ENCODE measurements around the gene SEC23B. TPM values are rescaled to one million over a fixed set of nuclear protein-coding genes. Genes with fewer than 3 reads are reported as not detected.
A peak's percentile ranks its signal among the peaks of the same experiment; 100 is the strongest.

The SEC23B gene
- total RNA-seq, 1 experiment from 2014 or later = 92.0 TPM

DNA sequence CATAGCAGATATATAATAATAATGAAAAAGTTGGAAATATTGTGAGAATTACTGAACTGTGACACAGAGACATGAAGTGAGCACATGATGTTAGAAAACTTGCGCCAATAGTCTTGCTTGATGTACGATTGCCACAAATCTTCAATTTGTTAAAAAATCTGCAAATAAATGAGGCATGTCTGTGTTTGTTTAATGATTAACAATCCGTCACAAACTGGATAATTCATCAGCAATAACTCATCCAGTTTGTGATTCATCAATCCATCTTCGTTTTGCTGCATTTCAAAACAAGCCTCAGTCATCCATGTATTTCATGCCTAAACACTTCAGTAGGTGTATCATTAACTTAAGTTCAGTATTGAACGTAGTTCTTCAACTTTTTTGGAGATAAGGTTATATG, 34.0 kb downstream of the SEC23B start:
- no peak for DNase-seq
- no peak overlapping the region for H3K4me3 ChIP-seq (ENCODE audit: insufficient read depth, low read depth, low read length)
- H3K27me3 ChIP-seq (ENCODE audit: control insufficient read depth, insufficient read depth, low read length) = no peaks in the 10 kb centered on the region
- peaks cover 23% of the 10 kb centered on the region for H3K36me3 ChIP-seq (replicated peaks; ENCODE audit: control insufficient read depth, insufficient read depth, low read length)

DNA sequence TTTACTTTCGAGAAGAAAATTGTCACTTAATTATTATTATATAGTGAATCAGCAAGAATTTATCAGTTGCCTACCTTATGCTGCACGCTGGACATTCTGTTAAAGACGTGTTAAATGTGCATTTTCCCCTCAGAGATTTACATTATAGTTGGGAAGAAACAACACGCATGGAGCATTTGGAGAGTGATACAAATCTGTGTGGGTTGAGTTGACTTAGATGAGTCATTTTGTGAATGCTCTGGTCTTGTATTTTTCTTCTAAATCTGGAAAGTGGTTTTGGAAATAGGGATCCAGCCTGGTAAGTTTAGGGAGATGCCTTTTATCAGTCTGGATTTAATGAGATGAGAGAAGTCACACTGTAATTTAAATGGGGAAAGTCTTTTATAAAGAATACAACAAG, 35.5 kb downstream of the SEC23B start:
- Histone ChIP-seq H3K4me3 (ENCODE audit: insufficient read depth, low read depth, low read length) (no peak overlapping the region), H3K36me3 (replicated peaks; ENCODE audit: control insufficient read depth, insufficient read depth, low read length) (peaks cover 31% of the 10 kb centered on the region), H3K27me3 (ENCODE audit: control insufficient read depth, insufficient read depth, low read length) (no peaks in the 10 kb centered on the region)
- DNase-seq = no peak

DNA sequence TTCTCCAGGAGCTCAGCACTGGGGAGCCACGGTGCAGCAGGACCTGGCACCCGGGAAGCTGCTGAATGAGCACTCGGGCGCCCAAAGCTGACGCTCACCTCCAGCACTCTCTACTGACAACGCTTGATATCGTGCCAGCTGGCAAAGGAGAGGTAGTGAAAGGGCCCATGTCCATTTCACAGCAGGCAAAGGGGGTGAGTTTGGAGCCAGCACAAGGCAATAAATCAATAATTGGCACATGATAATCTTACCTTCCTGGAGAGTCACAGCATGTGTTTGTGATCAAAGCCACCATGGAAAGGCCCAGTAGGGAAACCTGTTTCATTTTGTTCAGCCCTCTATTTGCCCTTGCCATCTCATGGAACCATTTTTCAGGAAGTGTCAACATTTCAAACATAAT, 36.2 kb downstream of the SEC23B start:
- Histone ChIP-seq H3K4me3 (ENCODE audit: insufficient read depth, low read depth, low read length) (no peak overlapping the region), H3K27me3 (ENCODE audit: control insufficient read depth, insufficient read depth, low read length) (no peaks in the 10 kb centered on the region), H3K36me3 (replicated peaks; ENCODE audit: control insufficient read depth, insufficient read depth, low read length) (peaks cover 31% of the 10 kb centered on the region)
- DNase-seq = no peak

DNA sequence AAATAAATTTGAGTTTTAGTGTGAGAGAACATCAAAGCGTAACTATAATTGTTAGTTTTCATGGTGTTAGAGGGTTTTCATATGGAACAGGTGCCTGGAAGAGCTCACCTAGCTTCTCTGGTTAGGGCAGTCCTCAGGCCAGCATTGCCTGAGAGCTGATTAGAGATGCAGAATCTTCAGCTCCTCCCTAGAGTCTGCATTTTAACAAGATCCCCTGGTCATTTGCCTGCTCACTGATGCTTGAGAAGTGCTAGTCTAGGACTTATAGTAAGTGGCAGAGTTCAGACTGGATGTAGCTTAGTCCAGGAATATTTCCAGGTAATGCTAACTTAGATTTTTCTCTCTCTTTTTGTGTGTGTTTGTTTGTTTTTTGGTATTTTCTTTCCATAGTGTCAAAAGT, 37.8 kb downstream of the SEC23B start:
- H3K36me3 ChIP-seq (replicated peaks; ENCODE audit: control insufficient read depth, insufficient read depth, low read length) = peaks cover 31% of the 10 kb centered on the region
- no peaks in the 10 kb centered on the region for H3K27me3 ChIP-seq (ENCODE audit: control insufficient read depth, insufficient read depth, low read length)
- DNase-seq = no peak
- H3K4me3 ChIP-seq (ENCODE audit: insufficient read depth, low read depth, low read length) = no peak overlapping the region

DNA sequence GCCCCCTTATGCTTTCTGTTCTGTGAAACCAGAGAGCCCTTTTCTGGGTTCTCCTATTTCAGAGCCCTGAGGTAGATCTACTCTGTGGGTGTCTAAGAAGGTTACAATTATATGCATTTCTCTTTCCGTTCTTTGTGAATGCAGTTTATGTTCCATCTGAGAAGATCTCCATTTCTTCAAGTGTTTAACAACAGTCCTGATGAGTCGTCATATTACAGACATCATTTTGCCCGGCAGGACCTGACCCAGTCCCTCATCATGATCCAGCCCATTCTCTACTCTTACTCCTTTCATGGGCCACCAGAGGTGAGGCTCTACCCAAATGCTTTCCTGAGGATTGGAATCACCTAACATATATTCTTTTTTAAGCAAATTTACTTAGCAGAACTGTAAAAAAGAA, 40.7 kb downstream of the SEC23B start:
- Histone ChIP-seq H3K27me3 (ENCODE audit: control insufficient read depth, insufficient read depth, low read length) (no peaks in the 10 kb centered on the region), H3K36me3 (replicated peaks; ENCODE audit: control insufficient read depth, insufficient read depth, low read length) (peaks cover 23% of the 10 kb centered on the region), H3K4me3 (ENCODE audit: insufficient read depth, low read depth, low read length) (no peak overlapping the region)
- no peak for DNase-seq

DNA sequence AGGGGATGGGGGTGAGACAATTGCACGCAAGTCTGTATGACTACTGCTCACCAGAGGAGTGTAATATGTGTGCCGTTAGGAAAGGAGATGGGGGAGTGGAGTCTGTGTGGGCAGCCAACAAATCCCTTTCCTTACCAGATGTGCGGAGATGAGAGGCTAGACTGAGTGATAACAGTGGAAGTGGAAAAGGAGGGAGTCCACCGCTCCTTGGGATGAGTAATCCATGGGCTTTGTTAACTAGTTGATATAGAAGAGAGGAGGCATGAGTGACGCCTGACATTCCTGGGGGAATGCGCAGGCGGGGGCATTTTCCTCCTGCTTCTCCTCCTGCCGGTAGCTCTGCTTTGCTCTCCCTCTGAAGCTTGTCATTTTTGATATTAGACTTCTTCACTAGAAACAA, 46.0 kb downstream of the SEC23B start:
- no peak for DNase-seq
- no peaks in the 10 kb centered on the region for H3K27me3 ChIP-seq (ENCODE audit: control insufficient read depth, insufficient read depth, low read length)
- peaks cover 11% of the 10 kb centered on the region for H3K36me3 ChIP-seq (replicated peaks; ENCODE audit: control insufficient read depth, insufficient read depth, low read length)
- H3K4me3 ChIP-seq (ENCODE audit: insufficient read depth, low read depth, low read length) = no peak overlapping the region

DNA sequence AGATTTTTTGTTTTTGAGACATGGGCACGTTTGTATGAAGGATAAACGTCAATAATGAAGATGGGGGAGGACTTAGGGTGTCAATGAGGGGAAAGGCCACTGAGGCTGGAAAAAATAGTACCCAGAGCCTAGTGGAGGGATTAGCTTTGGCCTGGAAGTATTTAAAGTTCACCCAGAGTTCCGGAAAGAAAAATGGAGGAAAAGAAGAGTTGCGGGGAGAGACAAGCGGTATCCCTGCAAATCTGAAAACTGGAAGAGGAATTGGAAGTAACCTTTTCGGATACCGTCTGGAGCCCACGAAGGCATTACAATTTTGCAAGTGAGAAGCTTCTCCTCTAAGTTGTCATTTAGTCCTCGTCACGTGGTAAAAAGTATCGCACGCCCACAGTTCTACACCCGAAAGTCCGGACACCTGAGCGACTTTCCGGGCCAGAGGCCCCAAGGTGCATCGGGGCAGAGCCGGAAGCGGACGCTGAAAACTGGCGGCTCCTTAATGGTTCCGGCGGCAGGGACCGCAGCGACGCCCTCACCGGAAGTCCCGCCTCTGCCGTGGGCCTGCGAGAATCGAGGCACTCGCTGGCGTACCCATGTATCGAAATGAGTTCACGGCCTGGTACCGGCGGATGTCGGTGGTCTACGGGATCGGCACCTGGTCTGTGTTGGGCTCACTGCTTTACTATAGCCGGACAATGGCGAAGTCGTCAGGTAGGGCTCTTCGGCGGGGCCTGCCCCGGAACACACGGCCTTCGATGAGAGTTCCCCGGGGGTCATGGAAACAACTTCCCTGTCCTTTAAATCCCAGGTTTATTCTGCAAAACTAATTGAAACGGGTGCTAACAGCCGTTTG, 59.4 kb downstream of the SEC23B start, which contains the start of gene SMIM26:
Gene SMIM26, plus strand, starts transcription at position 541 of the 847 bp plus-strand sequence. Its CDS starts 47 bp downstream, at position 588.
- peak within 1 kb of the TSS; percentile 85 for H3K4me3 ChIP-seq (ENCODE audit: insufficient read depth, low read depth, low read length)
- peaks cover 3% of the 10 kb centered on the region for H3K36me3 ChIP-seq (replicated peaks; ENCODE audit: control insufficient read depth, insufficient read depth, low read length)
- DNase-seq = peak; percentile 88
- H3K27me3 ChIP-seq (ENCODE audit: control insufficient read depth, insufficient read depth, low read length) = no peaks in the 10 kb centered on the region

DNA sequence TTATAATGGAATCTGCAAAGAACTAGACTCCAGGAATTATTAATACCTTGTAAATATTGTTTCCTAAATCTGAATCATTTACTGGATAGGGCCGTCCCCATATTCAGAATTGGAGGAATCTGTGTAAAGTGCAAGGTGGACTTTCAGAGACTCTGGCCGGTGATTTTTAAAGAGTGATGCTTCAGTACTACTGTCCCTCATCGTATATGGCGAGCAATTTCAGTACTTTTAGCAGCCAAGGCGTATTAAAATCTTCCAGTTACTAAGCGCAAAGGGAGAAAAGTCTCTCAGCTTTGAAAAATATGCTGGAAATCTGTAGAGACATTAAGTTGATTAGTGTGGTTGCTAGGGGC, 60.0 kb downstream of the SEC23B start:
- H3K27me3 ChIP-seq (ENCODE audit: control insufficient read depth, insufficient read depth, low read length) = no peaks in the 10 kb centered on the region

DNA sequence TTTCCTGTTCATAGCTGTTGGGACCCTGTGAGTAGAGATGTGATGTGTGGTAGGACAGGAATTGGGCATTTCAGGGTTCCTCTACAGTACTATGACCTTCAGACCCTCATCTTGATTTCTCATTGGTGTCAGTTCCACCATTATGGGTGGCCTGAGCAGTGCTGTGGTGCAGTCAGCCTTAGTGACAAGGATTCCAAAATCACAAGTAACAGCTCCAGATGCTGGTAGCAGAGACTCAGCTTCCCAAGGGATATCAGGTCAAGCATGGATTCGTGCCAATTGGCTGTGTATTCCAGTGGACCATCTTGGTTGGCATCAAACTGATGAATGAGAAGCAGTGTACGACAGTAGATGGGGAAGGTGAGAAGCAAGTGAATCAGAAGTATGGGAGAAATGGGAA, 63.3 kb downstream of the SEC23B start:
- no peaks in the 10 kb centered on the region for H3K27me3 ChIP-seq (ENCODE audit: control insufficient read depth, insufficient read depth, low read length)
- no peak overlapping the region for H3K4me3 ChIP-seq (ENCODE audit: insufficient read depth, low read depth, low read length)
- no peak for DNase-seq
- peaks cover 3% of the 10 kb centered on the region for H3K36me3 ChIP-seq (replicated peaks; ENCODE audit: control insufficient read depth, insufficient read depth, low read length)

More for the DNA sequence above, 60.0 kb downstream of the SEC23B start:
- DNase-seq = no peak
- H3K4me3 ChIP-seq (ENCODE audit: insufficient read depth, low read depth, low read length) = peak overlapping the region; percentile 85
- peaks cover 3% of the 10 kb centered on the region for H3K36me3 ChIP-seq (replicated peaks; ENCODE audit: control insufficient read depth, insufficient read depth, low read length)

DNA sequence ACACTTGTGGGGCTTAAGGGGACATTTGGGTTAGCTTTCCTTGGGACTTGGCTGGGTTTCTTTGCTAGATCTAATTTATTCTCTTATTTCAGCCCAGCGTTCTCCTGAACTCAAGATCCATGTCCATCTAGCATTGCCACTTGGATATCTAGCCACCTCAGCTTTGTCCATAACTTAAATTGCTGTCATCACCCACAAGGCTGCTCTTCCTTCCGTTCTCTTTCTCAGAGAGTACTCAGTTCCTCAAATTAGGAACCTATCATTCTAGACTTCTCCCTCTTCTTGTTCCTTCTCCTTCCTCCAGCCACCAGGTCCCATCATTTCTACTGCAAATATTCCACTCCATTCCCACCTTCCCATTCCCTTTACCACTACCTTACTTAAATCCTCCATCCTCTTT, 63.8 kb downstream of the SEC23B start:
- Histone ChIP-seq H3K4me3 (ENCODE audit: insufficient read depth, low read depth, low read length) (no peak overlapping the region), H3K36me3 (replicated peaks; ENCODE audit: control insufficient read depth, insufficient read depth, low read length) (peaks cover 3% of the 10 kb centered on the region), H3K27me3 (ENCODE audit: control insufficient read depth, insufficient read depth, low read length) (no peaks in the 10 kb centered on the region)
- DNase-seq = no peak

DNA sequence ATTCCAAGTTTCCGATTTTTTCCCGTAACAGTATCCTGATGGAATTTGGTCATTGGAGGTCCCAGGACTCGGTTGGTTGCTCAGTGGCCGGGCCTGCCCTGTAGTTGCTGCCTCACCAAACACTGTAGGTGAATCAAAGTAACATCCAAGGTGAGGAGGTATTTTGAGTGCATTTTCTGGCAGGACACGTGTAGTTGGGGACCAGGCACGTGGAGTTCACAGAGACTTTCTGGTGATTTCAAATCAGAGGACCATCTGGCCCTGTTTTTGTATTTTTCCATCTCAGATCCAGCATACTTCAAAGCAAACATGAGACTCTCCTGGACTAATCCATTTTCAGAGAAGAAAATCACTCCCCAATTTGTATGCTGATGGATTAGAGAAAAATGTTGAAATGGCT, 70.2 kb downstream of the SEC23B start:
- Histone ChIP-seq H3K4me3 (ENCODE audit: insufficient read depth, low read depth, low read length) (no peak overlapping the region), H3K36me3 (replicated peaks; ENCODE audit: control insufficient read depth, insufficient read depth, low read length) (no peaks in the 10 kb centered on the region), H3K27me3 (ENCODE audit: control insufficient read depth, insufficient read depth, low read length) (no peaks in the 10 kb centered on the region)
- DNase-seq = no peak

DNA sequence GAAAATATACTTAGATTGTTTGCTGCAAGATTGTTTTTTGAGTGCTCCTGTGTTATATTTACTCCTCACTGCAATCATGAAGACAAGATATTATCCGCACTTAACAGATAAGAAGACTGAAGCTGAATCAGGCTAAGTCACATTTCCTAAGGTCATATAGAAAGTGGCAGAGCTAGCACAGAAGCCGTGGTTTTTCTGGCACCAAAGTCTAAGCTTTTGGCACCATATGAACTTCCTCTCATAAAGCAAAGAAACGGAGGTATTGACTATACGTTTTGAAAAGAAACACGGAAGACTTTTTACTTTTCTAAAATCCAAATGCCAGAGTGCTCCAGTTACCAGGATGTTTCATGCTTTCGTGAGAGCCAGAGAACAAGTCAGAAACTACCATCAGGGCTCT, 70.8 kb downstream of the SEC23B start:
- DNase-seq = no peak
- Histone ChIP-seq H3K27me3 (ENCODE audit: control insufficient read depth, insufficient read depth, low read length) (no peaks in the 10 kb centered on the region), H3K36me3 (replicated peaks; ENCODE audit: control insufficient read depth, insufficient read depth, low read length) (no peaks in the 10 kb centered on the region), H3K4me3 (ENCODE audit: insufficient read depth, low read depth, low read length) (no peak overlapping the region)

DNA sequence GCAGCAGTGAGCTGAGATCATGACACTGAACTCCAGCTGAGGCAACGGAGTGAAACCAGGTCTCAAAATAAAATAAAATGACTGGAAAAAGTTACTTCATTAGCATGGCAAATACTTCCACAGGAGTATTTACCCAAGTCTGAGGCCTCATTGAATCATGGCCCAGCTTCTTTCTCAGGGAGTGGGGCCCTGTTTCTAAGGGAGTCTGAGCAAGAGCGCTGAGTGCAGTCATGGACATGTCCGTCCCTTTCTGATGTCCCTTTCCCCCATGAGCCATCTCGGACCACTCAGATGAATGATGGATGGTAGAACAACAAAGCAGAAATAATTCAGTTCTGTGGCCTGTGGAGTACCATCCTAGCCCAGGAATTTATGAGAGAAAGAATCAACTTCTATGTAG, 72.3 kb downstream of the SEC23B start:
- no peaks in the 10 kb centered on the region for H3K36me3 ChIP-seq (replicated peaks; ENCODE audit: control insufficient read depth, insufficient read depth, low read length)
- no peak overlapping the region for H3K4me3 ChIP-seq (ENCODE audit: insufficient read depth, low read depth, low read length)
- no peaks in the 10 kb centered on the region for H3K27me3 ChIP-seq (ENCODE audit: control insufficient read depth, insufficient read depth, low read length)
- no peak for DNase-seq

DNA sequence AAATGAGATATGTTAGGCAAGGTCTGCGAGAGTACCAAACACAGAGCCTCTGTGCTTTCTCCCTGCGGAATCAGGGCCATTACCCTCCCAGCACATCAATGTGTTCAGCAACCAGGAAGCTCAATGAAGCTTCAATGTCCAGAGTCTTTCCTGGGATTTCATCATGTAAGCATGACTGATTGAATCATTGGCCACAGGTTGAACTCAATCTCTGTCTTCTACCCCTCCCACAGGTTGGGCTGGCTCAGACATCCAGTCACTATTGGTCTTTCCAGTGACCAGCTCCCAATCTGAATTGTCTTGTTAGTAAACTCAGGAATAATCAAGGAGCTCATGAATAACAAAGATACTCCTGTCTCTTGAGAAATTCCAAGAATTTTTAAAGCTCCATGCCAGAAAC, 77.4 kb downstream of the SEC23B start:
- Histone ChIP-seq H3K4me3 (ENCODE audit: insufficient read depth, low read depth, low read length) (no peak overlapping the region), H3K27me3 (ENCODE audit: control insufficient read depth, insufficient read depth, low read length) (no peaks in the 10 kb centered on the region), H3K36me3 (replicated peaks; ENCODE audit: control insufficient read depth, insufficient read depth, low read length) (no peaks in the 10 kb centered on the region)
- DNase-seq = peak; percentile 31

DNA sequence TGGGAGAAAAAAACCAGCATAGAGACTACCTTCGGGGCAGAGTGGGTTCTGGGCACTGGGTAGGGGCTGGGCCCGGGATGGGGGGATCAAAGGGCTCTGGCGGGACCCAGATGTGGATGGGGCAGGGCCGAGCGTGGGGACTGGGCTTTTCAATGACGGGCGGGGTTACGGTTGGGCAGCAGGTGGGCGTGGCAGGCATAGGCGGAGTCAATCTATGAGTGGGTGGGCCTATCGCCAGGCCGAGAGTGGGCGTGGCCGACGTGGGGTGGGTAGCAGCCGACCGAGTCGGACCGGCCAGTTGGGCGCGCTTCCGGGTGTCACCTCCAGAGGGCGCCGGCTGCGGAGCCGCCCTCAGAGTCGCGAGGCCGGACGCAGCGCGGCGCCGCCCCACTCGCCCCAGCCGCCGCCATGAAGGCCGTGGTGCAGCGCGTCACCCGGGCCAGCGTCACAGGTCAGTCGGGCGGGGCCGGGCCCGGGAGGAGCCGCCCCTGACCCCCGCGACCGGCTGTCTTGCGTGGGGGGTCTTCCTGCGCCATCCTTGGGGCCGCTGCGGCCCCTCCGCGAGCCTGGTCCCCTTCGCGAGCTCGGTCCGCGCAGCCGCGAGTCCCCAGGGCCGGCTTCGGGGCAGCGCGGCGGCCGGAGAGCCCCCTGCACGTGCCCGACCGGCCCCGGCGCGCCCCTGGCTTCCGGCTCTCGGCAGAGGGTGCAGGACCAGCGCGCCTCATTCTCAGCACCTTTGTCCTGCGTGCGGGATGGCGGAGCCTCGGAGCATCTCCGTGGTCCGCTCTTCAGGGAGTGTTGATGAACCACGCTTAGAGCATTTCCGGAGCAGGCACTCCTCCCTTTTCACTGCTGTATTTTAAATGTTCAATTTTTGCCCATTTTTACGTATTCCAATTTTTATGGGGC, 80.2 kb downstream of the SEC23B start, which contains the start of gene DTD1:
Gene DTD1, plus strand, starts transcription at position 390 of the 909 bp plus-strand sequence. Its CDS starts 19 bp downstream, at position 409.
- H3K27me3 ChIP-seq (ENCODE audit: control insufficient read depth, insufficient read depth, low read length) = no peaks in the 10 kb centered on the region
- DNase-seq = peak; percentile 95
- H3K36me3 ChIP-seq (replicated peaks; ENCODE audit: control insufficient read depth, insufficient read depth, low read length) = no peaks in the 10 kb centered on the region
- H3K4me3 ChIP-seq (ENCODE audit: insufficient read depth, low read depth, low read length) = peak within 1 kb of the TSS; percentile 73
